NT2/D1 (cell line): ENCODE measurements around the gene ITGB1.

ENCODE experiments used
- SUZ12 ChIP-seq: IDR thresholded peaks from 2 replicates; pipeline ENCODE4 v1.6.1; 2011; ENCODE audit not compliant: insufficient read length, insufficient read depth; ENCODE audit errors: extremely low read depth
- YY1 ChIP-seq: IDR thresholded peaks from 2 replicates; pipeline ENCODE4 v1.6.1; 2011; ENCODE audit not compliant: insufficient read length, insufficient read depth
- ZNF274 ChIP-seq: IDR thresholded peaks from 2 replicates; pipeline ENCODE4 v1.6.1; 2011; ENCODE audit warnings: mild to moderate bottlenecking, low read depth, low read length

GRCh38 chr10:32982293-32982709 is 24.3 kb upstream of the ITGB1 start:
- no peak for TF ChIP-seq YY1
- TF ChIP-seq ZNF274 = no peak
- TF ChIP-seq SUZ12 = no peak
